ENCODE data around the gene AMPH.

DNA sequence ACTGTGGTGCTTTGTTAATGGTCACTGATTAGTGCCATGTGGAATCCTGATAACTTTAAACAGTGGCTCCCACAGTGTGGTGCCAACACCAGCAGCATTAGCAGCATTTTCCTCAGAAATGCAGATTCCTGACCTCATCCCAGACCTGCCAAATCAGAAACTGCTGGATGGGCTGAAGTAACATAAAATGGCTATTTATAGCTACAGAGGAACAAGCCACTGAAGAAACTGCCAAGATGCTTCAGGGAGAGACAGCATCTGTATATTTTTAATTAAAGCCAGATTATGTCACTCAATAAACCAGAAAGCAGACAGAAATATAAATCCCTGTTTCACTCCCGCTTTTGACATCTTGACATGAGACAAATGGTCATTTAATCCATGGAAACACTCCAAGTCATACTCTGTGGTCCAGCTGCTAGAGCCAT, 178.5 kb downstream of the AMPH start:
- TF ChIP-seq POLR2A (IDR thresholded peaks at IDR 0.05; ENCODE audit: low read depth, low read length) (no peak), RAD21 (IDR thresholded peaks at IDR 0.05; ENCODE audit: low read length) (no peak), RCOR1 (IDR thresholded peaks at IDR 0.05; ENCODE audit: insufficient replicate concordance, low read length) (no peak), CEBPB (IDR thresholded peaks at IDR 0.05; ENCODE audit: low read depth, low read length) (no peak), SMC3 (IDR thresholded peaks at IDR 0.05; ENCODE audit: low read depth, low read length) (no peak), FOS (IDR thresholded peaks at IDR 0.05; ENCODE audit: low read depth, low read length) (no peak), CHD1 (IDR thresholded peaks at IDR 0.05; ENCODE audit: low read depth, low read length) (no peak), BHLHE40 (IDR thresholded peaks at IDR 0.05; ENCODE audit: low read depth, low read length) (no peak), MAFK (IDR thresholded peaks at IDR 0.05; ENCODE audit: low read depth, low read length) (no peak), MAZ (IDR thresholded peaks at IDR 0.05; ENCODE audit: borderline replicate concordance, low read depth, low read length) (no peak), RFX5 (IDR thresholded peaks at IDR 0.05; ENCODE audit: low read depth, low read length) (no peak)
- TF ChIP-seq, protein P1, sequence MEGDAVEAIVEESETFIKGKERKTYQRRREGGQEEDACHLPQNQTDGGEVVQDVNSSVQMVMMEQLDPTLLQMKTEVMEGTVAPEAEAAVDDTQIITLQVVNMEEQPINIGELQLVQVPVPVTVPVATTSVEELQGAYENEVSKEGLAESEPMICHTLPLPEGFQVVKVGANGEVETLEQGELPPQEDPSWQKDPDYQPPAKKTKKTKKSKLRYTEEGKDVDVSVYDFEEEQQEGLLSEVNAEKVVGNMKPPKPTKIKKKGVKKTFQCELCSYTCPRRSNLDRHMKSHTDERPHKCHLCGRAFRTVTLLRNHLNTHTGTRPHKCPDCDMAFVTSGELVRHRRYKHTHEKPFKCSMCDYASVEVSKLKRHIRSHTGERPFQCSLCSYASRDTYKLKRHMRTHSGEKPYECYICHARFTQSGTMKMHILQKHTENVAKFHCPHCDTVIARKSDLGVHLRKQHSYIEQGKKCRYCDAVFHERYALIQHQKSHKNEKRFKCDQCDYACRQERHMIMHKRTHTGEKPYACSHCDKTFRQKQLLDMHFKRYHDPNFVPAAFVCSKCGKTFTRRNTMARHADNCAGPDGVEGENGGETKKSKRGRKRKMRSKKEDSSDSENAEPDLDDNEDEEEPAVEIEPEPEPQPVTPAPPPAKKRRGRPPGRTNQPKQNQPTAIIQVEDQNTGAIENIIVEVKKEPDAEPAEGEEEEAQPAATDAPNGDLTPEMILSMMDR (conservative IDR thresholded peaks at IDR 0.05; ENCODE audit: low read depth, low read length): no peak
- TF ChIP-seq, protein P2, sequence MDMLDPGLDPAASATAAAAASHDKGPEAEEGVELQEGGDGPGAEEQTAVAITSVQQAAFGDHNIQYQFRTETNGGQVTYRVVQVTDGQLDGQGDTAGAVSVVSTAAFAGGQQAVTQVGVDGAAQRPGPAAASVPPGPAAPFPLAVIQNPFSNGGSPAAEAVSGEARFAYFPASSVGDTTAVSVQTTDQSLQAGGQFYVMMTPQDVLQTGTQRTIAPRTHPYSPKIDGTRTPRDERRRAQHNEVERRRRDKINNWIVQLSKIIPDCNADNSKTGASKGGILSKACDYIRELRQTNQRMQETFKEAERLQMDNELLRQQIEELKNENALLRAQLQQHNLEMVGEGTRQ (IDR thresholded peaks at IDR 0.05; ENCODE audit: low read depth, low read length): no peak
- TF ChIP-seq, protein P3, sequence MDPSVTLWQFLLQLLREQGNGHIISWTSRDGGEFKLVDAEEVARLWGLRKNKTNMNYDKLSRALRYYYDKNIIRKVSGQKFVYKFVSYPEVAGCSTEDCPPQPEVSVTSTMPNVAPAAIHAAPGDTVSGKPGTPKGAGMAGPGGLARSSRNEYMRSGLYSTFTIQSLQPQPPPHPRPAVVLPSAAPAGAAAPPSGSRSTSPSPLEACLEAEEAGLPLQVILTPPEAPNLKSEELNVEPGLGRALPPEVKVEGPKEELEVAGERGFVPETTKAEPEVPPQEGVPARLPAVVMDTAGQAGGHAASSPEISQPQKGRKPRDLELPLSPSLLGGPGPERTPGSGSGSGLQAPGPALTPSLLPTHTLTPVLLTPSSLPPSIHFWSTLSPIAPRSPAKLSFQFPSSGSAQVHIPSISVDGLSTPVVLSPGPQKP (IDR thresholded peaks at IDR 0.05; ENCODE audit: borderline replicate concordance, low read depth, low read length): no peak
